HCT116 (cell line): ENCODE results near the gene SARS1. TPM values are rescaled to one million over a fixed set of nuclear protein-coding genes. Genes with fewer than 3 reads are reported as not detected.

Experiments used
- ATAC-seq: fragments of 200-7000 bp; cut with Tn5 transposase; 2 replicates; pipeline ENCODE4 v1.9.1; 2020; ENCODE audit warnings: mild to moderate bottlenecking, moderate library complexity
- BruUV-seq: library from RNA; stranded (reverse); fragments of 400-500 nt; replicated peaks from 2 replicates; lab custom pipeline; 2021; lab: Mats Ljungman, UMichigan
- CTCF ChIA-PET: fragments of 300-600 bp; sonication (Branson Sonifier 250); formaldehyde crosslinking; loops from one replicate; lab custom pipeline; 2021; ENCODE audit warnings: antibody characterized with exemption; lab: Charles Lee
- POLR2A ChIA-PET: fragments of 300-600, 350-600 bp; sonication (Branson Sonifier 250); formaldehyde crosslinking; loops from one replicate; lab custom pipeline; 2021; ENCODE audit warnings: antibody characterized with exemption; lab: Charles Lee
- RAD21 ChIA-PET, 2 experiments: fragments of 300-600 bp; sonication (Branson Sonifier 250); formaldehyde crosslinking; loops; one replicate each; lab custom pipeline; 2023; ENCODE audit warnings: low total read pairs in 2 of 2; ENCODE audit not compliant: uncharacterized antibody in 2 of 2, unreplicated experiment in 2 of 2, low non-redundant PET in 1 of 2; lab: Charles Lee
- DNase-seq: peaks from one replicate; pipeline ENCODE4 v3.0.0-alpha.2; 2010; ENCODE audit warnings: low read depth, low spot score
- H2AFZ ChIP-seq: fragments of 200-600 bp; shearing (Covaris generic), sonication (generic); 2 replicates; pipeline ENCODE4 v1.6.1; 2017; ENCODE audit warnings: low read depth, mixed run types, mixed read lengths, antibody characterized with exemption, low read length; ENCODE audit not compliant: poor library complexity, severe bottlenecking
- H3K27ac ChIP-seq: 2 replicates; pipeline ENCODE4 v1.5.1; 2012; ENCODE audit warnings: low read depth, low read length
- H3K27me3 ChIP-seq: fragments of 200-600 bp; sonication (generic); 2 replicates; pipeline ENCODE4 v1.6.1; 2016; ENCODE audit warnings: mixed run types, low read length, mixed read lengths; ENCODE audit not compliant: insufficient read depth
- H3K36me3 ChIP-seq, 2 experiments: fragments of 200-500 bp in 1 of 2; fragments of 200-600 bp in 1 of 2; sonication (Bioruptor generic) in 1 of 2; sonication (generic) in 1 of 2; 2 replicates each; pipeline versions ENCODE4 v1.5.1 to v1.6.1; 2014 to 2016; ENCODE audit warnings: low read length in 2 of 2, inconsistent platforms in 1 of 2, mixed read lengths in 1 of 2, mixed run types in 1 of 2; ENCODE audit not compliant: insufficient read depth in 2 of 2, control insufficient read depth in 1 of 2
- H3K4me1 ChIP-seq, 2 experiments: fragments of 200-600 bp in 1 of 2; sonication (generic) in 1 of 2; 2 replicates each; pipeline versions ENCODE4 v1.5.1 to v1.6.1; 2012 to 2017; ENCODE audit warnings: low read length in 2 of 2, inconsistent platforms in 1 of 2, mild to moderate bottlenecking in 1 of 2, mixed read lengths in 1 of 2, mixed run types in 1 of 2, moderate library complexity in 1 of 2; ENCODE audit not compliant: insufficient read depth in 2 of 2, control insufficient read depth in 1 of 2
- H3K4me2 ChIP-seq: fragments of 200-600 bp; sonication (generic); 2 replicates; pipeline ENCODE4 v1.6.1; 2017; ENCODE audit warnings: mixed run types, low read length, mixed read lengths
- H3K4me3 ChIP-seq, 2 experiments: fragments of 200-600 bp in 1 of 2; sonication (generic) in 1 of 2; replicated peaks in 1 of 2; 2 replicates each; pipeline ENCODE4 v1.5.1; 2011 to 2016; ENCODE audit warnings: low read length in 2 of 2, control low read depth in 1 of 2, low read depth in 1 of 2, mild to moderate bottlenecking in 1 of 2, mixed read lengths in 1 of 2, mixed run types in 1 of 2
- H3K79me2 ChIP-seq: fragments of 200-600 bp; sonication (generic); 2 replicates; pipeline ENCODE4 v1.6.1; 2017; ENCODE audit warnings: mild to moderate bottlenecking, mixed run types, low read length, moderate library complexity, mixed read lengths; ENCODE audit not compliant: insufficient read depth
- H3K9ac ChIP-seq: fragments of 200-600 bp; sonication (generic); 2 replicates; pipeline ENCODE4 v1.6.1; 2016; ENCODE audit warnings: low read length, mixed read lengths
- H3K9me2 ChIP-seq: fragments of 200-600 bp; sonication (generic), shearing (Covaris generic); 2 replicates; pipeline ENCODE4 v1.6.1; 2017; ENCODE audit warnings: mixed run types, mild to moderate bottlenecking, moderate library complexity; ENCODE audit not compliant: insufficient read depth
- H3K9me3 ChIP-seq, 2 experiments: fragments of 200-500 bp in 1 of 2; fragments of 200-600 bp in 1 of 2; sonication (Bioruptor generic) in 1 of 2; sonication (generic) in 1 of 2; 2 replicates each; pipeline ENCODE4 v1.6.1; 2014 to 2017; ENCODE audit warnings: low read length in 2 of 2, mixed read lengths in 2 of 2, inconsistent platforms in 1 of 2, low read depth in 1 of 2, mild to moderate bottlenecking in 1 of 2, mixed run types in 1 of 2, moderate library complexity in 1 of 2; ENCODE audit not compliant: control insufficient read depth in 1 of 2, insufficient read depth in 1 of 2
- H4K20me1 ChIP-seq: fragments of 200-600 bp; sonication (generic), shearing (Covaris generic); 2 replicates; pipeline ENCODE4 v1.6.1; 2017; ENCODE audit warnings: mixed run types, mild to moderate bottlenecking, moderate library complexity; ENCODE audit not compliant: insufficient read depth
- ATF3 ChIP-seq: IDR thresholded peaks from 2 replicates; pipeline ENCODE4 v1.6.1; 2012
- CBX3 ChIP-seq: IDR thresholded peaks from 2 replicates; pipeline ENCODE4 v1.6.1; 2012; ENCODE audit warnings: low read depth
- CEBPB ChIP-seq: IDR thresholded peaks from 2 replicates; pipeline ENCODE4 v1.6.1; 2012; ENCODE audit warnings: low read depth
- EZH2 ChIP-seq: fragments of 200-600 bp; sonication (generic); IDR thresholded peaks from 2 replicates; pipeline ENCODE4 v1.6.1; 2017; ENCODE audit warnings: antibody characterized with exemption, mixed run types
- FOSL1 ChIP-seq: IDR thresholded peaks from 2 replicates; pipeline ENCODE4 v1.6.1; 2012; ENCODE audit warnings: low read depth
- MAX ChIP-seq: IDR thresholded peaks from 2 replicates; pipeline ENCODE4 v1.6.1; 2012
- POLR2A ChIP-seq: IDR thresholded peaks from 2 replicates; pipeline ENCODE4 v1.7.0; 2011; ENCODE audit warnings: borderline replicate concordance; ENCODE audit not compliant: insufficient read depth, insufficient read length; ENCODE audit errors: extremely low read depth
- POLR2AphosphoS5 ChIP-seq: IDR thresholded peaks from 2 replicates; pipeline ENCODE4 v1.6.1; 2011; ENCODE audit warnings: mild to moderate bottlenecking, low read depth, low read length, moderate library complexity
- SP1 ChIP-seq: IDR thresholded peaks from 2 replicates; pipeline ENCODE4 v1.6.1; 2012; ENCODE audit warnings: low read depth
- SRF ChIP-seq: IDR thresholded peaks from 2 replicates; pipeline ENCODE4 v1.6.1; 2012; ENCODE audit warnings: low read depth
- ZBTB33 ChIP-seq: IDR thresholded peaks from 2 replicates; pipeline ENCODE4 v1.6.1; 2011; ENCODE audit warnings: mild to moderate bottlenecking, low read length, moderate library complexity; ENCODE audit not compliant: insufficient replicate concordance; ENCODE audit errors: extremely low read depth
- ZNF274 ChIP-seq: fragments of 200-500 bp; sonication (Bioruptor generic); IDR thresholded peaks from 2 replicates; pipeline ENCODE4 v1.6.1; 2014; ENCODE audit warnings: mild to moderate bottlenecking, low read depth, low read length, inconsistent platforms
- intact Hi-C: fragments of 100-400 bp; cut with micrococcal nuclease; formaldehyde crosslinking; loops from 2 replicates; pipeline ENCODE4 v1.10.0; 2022
- total RNA-seq: library from RNA; stranded (reverse); gene quantifications from one replicate; pipeline ENCODE4 v1.2.1, GENCODE V29; 2021; ENCODE audit not compliant: unreplicated experiment

The SARS1 gene
- total RNA-seq, 1 experiment from 2014 or later, result 206 TPM

GRCh38 chr1:109188781-109189180, 24.9 kb upstream of the SARS1 start:
- no peaks in the 10 kb centered on the region for H3K9me3 ChIP-seq
- RAD21 ChIA-PET, result no interaction called here
- peaks cover 7 to 17% of the 10 kb centered on the region in 2 experiments for H3K4me1 ChIP-seq
- POLR2A ChIA-PET, result no interaction called here
- intact Hi-C loops, result no loop called here
- H3K9me2 ChIP-seq, result no peaks in the 10 kb centered on the region
- CTCF ChIA-PET, result no interaction called here
- no peaks in the 10 kb centered on the region for H3K27me3 ChIP-seq
- BruUV-seq, result no TSS peak
- H3K36me3 ChIP-seq, result no peaks in the 10 kb centered on the region
- no peak for ATAC-seq
- no peak overlapping the region for H3K4me2 ChIP-seq
- no peak overlapping the region for H3K4me3 ChIP-seq
- TF ChIP-seq ATF3 (no peak), CBX3 (no peak)
- H4K20me1 ChIP-seq, result no peaks in the 10 kb centered on the region
- no peak overlapping the region for H2AFZ ChIP-seq
- no peak overlapping the region for H3K9ac ChIP-seq
- H3K27ac ChIP-seq, result no peak overlapping the region
- H3K79me2 ChIP-seq, result no peaks in the 10 kb centered on the region
- DNase-seq, result no peak

GRCh38 chr1:109190189-109190588, 23.5 kb upstream of the SARS1 start:
- Histone ChIP-seq H4K20me1 (no peaks in the 10 kb centered on the region), H3K9me3 (no peaks in the 10 kb centered on the region), H3K27ac (no peak overlapping the region), H3K27me3 (no peaks in the 10 kb centered on the region), H3K4me1 (peaks cover 7 to 20% of the 10 kb centered on the region in 2 experiments), H3K4me2 (no peak overlapping the region)
- no TSS peak for BruUV-seq
- RAD21 ChIA-PET, result no interaction called here
- intact Hi-C loops, result no loop called here
- TF ChIP-seq EZH2, result no peak
- no peak for TF ChIP-seq ATF3
- no peak for TF ChIP-seq MAX
- TF ChIP-seq POLR2AphosphoS5, result no peak
- no peak for TF ChIP-seq CEBPB
- TF ChIP-seq SRF, result no peak
- no peak for TF ChIP-seq FOSL1
- no peak for TF ChIP-seq ZBTB33
- no peak for TF ChIP-seq POLR2A
- TF ChIP-seq SP1, result no peak
- no peak for TF ChIP-seq ZNF274
- TF ChIP-seq, all 23 proteins: peak for 0
- H3K9me2 ChIP-seq, result no peaks in the 10 kb centered on the region
- CTCF ChIA-PET, result no interaction called here
- H3K79me2 ChIP-seq, result no peaks in the 10 kb centered on the region
- H3K9ac ChIP-seq, result no peak overlapping the region
- no peak overlapping the region for H3K4me3 ChIP-seq
- no peaks in the 10 kb centered on the region for H3K36me3 ChIP-seq
- POLR2A ChIA-PET, result no interaction called here
- DNase-seq (no peak), ATAC-seq (no peak)
- no peak overlapping the region for H2AFZ ChIP-seq
